ENCODE measurements around the gene CXCL9.
"Not testable (repeated sequence)": the region's sequence is repeated elsewhere in the genome, so short reads cannot be mapped to it uniquely, and the experiment has no call there.

CXCL9 gene

DNA sequence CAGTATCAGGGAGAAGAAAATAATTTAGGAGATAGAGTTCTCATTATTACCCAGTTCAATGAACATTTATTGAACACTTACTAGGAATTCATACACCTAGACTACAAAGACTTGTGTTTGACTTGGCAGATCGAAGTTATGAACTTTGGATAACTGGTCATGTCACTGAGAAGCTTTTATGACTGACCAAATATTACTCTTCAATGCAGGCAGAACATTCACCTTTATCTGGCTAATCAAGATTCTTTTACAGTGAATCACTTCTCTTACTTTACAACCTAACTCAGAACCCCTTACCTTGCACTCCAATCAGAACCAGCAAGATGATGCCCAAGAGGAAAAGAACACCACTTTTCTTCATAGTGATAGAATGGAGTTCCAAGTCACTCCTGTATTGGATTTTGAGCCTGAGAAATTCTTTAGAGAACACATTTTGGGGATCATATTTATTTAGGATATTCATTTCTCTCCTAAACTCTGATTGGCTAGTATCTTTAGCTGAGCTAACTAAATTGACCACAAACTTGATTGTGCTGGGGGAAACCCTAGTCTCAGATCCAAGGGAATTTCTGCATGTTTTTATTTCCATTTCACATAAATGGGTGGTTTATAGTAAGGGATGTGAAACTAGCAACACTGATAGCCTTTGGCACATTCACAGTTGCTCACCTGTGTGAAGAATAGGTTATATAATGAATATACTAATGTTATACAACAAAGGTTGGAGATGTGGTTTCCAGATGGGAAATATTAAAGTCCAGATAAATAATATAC lies at the start of gene CXCL9:
TSS of gene CXCL9 (minus strand) at position 421 of the 774 bp plus-strand sequence. CDS start at position 361, 60 bp downstream.
- no peak for DNase-seq

DNA sequence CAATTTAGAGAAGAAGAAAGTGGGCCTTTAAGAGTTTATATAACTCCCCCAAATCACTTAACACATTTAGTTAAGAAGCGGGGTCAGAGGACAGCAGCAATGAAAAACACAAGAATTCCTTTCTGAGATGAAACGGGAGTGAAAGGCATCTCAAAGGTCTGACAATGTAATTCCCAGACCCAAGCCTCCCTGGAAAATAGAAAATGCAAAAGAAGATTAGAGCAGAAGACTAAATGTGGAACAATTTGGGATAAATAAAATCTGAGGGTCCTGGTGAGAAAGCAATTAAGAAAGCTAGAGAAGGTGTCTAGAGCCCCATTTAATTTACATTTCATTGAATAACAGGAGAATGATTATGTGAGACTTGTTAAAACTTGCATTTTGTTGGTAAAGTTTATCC lies 48.1 kb upstream of the CXCL9 start:
- DNase-seq: no peak

DNA sequence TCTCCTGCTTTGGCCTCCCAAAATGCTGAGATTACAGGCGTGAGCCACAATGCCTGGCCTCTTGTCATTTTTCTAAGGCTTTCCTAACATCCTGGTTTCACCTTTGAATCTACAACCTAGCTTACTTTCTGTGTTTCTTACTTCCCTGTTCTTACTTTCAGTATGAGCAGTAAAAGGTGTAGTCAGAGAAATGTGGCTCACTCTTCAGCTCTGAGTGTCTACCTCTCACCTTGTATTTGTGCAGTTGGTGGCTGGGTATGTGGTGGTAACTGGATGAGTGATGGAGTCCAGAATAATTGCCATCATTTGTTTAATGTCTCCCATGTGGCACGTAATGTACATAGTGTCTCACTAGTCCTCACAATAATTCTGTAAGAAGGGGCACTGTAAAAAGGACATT lies 47.7 kb upstream of the CXCL9 start:
- DNase-seq: no peak

DNA sequence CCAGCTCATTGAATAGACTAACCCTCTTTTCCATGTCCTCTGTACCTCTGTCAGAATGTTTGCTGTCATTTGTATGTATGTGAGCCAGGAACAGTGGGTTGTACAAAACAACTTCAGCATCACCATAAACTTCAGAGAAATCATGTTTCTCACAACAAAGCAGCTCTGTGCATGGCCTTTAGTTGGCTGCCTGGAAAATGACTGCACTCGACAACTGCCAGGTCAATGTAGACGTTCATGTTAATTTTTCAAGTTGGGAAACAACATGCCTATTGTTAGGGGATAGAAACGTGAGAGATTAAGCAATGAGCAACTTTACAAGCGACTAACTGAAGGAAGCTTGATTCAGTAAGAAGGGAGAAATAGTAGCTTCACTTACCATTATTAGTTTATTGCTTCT lies 46.4 kb upstream of the CXCL9 start:
- DNase-seq: no peak

DNA sequence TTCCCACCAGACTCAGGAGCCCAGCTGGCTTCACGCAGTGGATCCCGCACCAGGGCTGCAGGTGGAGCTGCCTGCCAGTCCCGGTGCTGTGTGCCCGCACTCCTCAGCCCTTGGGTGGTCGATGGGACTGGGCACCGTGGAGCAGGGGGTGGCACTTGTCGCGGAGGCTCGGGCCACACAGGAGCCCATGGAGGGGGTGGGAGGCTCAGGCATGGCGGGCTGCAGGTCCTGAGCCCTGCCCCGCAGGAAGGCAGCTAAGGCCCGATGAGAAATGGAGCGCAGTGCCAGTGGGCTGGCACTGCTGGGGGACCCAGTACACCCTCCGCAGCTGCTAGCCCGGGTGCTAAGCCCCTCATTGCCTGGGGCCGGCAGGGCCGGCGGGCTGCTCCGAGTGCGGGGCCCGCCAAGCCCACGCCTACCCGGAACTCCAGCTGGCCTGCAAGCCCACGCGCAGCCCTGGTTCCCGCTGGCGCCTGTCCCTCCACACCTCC lies 43.3 kb upstream of the CXCL9 start:
- DNase-seq: not testable (repeated sequence)

DNA sequence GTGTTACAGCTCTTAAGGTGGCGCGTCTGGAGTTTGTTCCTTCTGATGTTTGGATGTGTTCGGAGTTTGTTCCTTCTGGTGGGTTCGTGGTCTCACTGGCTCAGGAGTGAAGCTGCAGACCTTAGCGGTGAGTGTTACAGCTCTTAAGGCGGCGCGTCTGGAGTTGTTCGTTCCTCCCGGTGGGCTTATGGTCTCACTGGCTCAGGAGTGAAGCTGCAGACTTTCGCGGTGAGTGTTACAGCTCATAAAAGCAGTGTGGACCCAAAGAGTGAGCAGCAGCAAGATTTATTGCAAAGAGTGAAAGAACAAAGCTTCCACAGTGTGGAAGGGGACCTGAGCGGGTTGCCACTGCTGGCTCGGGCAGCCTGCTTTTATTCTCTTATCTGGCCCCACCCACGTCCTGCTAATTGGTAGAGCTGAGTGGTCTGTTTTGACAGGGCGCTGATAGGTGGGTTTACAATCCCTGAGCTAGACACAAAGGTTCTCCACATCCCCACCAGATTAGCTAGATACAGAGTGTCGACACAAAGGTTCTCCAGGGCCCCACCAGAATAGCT lies 42.6 kb upstream of the CXCL9 start:
- DNase-seq: not testable (repeated sequence)

DNA sequence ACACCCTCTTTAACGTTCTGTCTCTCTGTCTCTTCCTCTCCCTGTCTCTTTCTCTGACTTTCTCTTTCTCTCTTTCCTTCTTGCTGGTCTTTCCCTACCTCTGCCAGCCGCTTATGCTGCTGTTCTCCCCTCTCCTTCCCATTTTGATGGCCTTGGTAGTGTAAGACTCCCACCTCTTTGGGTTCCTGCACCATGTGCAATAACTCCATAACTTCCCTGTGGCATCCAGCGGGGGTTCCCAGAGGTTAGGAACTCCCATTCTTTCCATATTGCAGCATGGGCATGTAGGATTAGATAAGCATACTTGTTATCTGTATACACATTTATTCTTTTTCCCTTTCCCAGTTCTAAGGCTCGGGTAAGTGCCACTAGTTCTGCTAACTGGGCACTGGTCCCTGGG lies 37.4 kb upstream of the CXCL9 start:
- DNase-seq: not testable (repeated sequence)

DNA sequence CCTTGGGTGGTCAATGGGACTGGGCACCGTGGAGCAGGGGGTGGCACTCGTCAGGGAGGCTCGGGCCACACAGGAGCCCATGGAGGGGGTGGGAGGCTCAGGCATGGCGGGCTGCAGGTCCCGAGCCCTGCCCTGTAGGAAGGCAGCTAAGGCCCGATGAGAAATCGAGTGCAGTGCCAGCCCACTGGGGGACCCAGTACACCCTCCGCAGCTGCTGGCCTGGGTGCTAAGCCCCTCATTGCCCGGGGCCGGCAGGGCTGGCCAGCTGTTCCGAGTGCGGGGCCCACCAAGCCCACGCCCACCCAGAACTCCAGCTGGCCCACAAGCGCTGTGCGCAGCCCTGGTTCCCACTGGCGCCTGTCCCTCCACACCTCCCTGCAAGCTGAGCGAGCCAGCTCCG lies 36.0 kb upstream of the CXCL9 start:
- DNase-seq: not testable (repeated sequence)

DNA sequence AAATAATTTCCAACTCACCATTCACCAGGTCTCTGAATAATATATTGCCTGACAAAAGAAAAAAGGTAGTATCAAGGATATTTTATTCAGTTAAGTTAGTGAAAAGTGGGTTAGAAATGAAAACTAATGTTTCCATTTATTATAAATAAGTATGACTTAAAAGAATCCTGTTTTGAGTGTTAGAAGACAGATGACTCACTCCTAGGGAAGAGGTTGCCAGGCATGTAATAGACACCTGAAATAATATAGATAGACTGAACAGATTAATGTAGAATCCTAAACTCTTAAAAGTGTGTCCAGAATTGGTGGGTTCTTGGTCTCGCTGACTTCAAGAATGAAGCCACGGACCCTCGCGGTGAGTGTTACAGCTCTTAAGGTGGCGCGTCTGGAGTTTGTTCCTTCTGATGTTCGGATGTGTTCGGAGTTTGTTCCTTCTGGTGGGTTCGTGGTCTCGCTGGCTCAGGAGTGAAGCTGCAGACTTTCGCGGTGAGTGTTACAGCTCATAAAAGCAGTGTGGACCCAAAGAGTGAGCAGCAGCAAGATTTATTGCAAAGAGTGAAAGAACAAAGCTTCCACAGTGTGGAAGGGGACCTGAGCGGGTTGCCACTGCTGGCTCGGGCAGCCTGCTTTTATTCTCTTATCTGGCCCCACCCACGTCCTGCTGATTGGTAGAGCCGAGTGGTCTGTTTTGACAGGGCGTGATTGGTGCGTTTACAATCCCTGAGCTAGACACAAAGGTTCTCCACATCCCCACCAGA lies 35.1 kb upstream of the CXCL9 start:
- DNase-seq: not testable (repeated sequence)

DNA sequence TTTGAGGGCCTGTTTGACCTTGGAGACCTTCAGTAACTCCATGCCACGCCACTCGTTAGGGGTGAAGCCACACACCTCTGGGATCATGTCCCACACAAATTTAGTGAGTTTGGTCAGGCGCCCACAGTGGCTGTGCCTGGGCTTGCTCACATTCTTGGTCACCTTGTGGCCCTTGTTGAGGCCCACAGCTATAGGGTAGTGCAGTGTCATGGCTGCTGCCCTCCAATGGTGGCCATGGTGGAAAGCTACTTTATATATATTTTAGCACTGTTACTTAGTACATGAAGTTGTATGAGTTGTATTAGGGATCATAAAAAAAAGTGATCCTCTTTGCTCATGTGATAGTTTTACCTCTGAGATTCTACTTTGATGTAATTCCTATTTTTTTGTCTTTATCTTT lies 29.5 kb upstream of the CXCL9 start:
- no peak for DNase-seq

DNA sequence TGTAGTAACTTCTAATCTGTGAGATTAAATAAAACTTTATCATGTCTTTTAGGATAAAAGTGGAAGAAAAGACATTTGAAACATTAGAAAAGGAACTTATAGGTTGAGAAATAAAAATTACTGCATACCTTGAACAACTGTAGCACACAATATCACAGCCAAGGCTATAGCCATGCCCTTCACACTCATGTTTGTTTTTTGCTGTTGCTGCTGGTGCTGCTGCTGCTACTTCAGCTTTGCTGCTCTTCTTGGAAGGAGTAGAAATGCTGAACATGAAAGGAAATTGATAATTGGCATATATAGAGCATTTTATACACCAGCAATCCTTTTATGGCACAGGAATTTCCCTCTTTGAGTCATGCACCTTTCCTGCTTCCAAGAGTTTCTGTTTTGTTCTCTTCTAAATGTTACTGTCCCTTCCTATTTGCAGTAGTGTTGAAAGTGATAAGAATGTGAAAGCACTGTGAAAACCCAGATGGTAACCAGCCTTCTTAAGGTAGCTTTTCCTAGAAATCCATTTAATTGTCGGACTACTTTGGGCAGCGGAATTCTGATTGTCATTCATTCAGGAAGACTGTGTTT lies 28.6 kb upstream of the CXCL9 start, which contains the start of gene CXCL11:
TSS of gene CXCL11 (minus strand) at position 272 of the 582 bp plus-strand sequence. CDS start at position 189, 83 bp downstream.
- DNase-seq: no peak

DNA sequence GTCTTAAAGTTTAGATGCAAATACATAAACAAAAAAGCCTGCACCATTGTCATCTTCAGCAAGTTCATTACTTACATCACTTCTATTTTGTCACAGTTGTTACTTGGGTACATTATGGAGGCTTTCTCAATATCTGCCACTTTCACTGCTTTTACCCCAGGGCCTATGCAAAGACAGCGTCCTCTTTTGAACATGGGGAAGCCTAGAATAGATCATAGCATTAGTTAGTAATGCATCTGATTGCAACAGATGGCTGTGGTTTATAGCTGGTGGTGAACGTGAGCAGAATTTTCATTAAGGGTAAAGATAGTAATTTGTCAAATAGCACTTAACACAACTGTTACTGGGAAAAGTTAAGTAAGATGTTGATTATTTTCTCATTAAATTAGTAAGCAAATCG lies 27.8 kb upstream of the CXCL9 start:
- DNase-seq: no peak

DNA sequence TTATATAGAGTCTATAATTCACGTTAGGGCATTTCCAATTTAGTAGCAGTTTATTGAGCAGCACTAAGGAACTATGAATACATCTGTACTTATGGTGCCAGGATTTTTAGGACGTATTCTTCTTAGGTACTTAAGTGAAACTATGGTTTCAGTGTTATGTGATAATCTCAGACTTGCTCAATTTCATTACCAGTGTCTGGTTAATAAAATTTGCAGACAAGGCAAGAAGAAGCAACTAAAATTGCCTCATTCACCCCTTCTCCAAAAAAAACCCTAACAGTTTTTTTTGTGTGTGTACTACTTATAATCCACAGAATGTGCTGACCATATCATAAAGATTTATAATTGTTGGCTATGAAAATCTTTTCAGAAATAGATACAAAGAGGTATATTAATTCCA lies 22.0 kb upstream of the CXCL9 start:
- no peak for DNase-seq

DNA sequence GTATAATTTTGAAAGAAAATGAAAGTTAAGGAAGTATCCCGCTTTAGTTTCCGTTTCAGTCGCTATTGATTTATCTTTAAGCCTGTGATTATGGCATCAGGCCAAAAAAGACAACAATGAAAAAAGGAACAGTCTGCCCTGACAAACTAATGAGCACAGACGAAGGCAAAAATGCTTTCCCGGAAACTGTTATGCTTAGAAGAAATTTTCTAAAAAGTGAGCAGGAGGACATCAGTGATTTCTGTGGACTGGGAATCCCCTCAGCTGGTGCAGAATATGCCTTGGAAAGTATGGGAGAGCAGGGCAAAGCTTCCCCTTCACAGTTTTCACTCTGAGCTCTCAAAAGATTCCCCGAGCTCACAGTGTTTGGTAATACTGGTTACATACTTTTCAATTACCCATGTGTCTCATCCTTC lies 21.0 kb upstream of the CXCL9 start:
- no peak for DNase-seq

DNA sequence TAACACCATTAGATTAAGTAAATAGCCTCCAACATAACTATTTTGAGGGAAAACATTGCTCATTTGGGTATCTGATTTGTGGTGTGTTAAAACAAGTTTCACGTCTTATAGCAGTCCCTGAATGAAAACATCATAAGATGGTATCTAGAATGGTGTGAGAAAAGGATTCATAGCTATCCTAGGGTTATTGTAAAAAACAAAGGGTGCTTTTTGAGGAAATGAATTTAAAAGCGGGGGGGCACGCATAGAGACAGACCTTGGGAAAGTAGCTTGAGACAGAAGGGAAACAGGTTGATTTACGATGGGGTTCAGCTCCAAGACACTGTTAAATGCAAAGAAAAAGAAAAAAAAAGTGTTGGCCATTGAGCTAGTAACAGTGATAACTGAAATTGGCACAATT lies 16.8 kb upstream of the CXCL9 start:
- no peak for DNase-seq

DNA sequence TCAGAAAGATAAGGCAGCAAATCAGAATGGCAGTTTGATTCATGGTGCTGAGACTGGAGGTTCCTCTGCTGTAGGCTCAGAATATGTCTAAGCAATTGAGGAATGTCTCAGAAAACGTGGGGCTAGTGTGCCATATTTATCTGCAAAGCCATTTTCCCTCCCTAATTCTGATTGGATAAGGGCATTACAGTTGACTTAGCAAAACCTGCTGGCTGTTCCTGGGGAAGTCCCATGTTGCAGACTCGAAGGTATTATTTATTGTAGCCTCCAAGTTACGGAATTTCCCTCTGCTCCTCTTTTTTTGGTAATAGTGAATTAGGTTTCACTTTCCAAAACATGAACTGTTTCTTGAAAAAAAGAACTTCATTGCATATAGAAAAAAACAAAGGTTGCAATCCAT lies 16.1 kb upstream of the CXCL9 start, which contains the start of gene CXCL10:
TSS of gene CXCL10 (minus strand) at position 109 of the 400 bp plus-strand sequence. CDS start at position 43, 66 bp downstream.
- DNase-seq: no peak

DNA sequence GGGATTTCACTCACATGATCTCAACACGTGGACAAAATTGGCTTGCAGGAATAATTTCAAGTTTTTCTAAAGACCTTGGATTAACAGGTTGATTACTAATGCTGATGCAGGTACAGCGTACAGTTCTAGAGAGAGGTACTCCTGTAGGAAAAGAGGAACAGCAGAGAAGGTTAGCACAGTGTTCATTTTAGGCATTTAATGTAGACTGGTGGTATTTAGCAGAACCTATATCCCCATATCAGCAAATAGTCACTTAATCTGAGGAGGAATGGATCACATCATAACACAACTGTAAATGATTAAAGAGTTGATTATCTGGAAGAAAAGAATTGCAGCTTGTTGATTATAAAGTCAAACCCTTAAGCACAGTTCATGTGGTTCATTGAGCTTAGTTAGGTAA lies 15.4 kb upstream of the CXCL9 start:
- no peak for DNase-seq

DNA sequence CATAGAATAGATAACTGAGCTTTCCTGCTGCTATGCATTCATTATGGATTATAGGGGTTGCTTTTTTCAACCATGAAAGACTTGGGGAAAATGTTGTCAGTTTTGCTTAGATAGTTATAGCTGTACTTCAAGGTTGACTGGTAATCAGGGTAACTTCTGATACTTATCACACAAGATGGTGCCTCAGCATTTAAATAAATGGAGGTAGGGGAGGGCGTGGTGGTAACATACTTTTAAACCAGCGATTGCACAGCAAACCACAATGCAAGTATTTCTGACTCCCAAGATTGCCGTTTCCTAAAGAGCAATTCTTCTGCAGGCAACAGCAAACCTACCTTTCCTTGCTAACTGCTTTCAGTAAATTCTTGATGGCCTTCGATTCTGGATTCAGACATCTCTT lies 14.7 kb upstream of the CXCL9 start:
- DNase-seq: no peak

DNA sequence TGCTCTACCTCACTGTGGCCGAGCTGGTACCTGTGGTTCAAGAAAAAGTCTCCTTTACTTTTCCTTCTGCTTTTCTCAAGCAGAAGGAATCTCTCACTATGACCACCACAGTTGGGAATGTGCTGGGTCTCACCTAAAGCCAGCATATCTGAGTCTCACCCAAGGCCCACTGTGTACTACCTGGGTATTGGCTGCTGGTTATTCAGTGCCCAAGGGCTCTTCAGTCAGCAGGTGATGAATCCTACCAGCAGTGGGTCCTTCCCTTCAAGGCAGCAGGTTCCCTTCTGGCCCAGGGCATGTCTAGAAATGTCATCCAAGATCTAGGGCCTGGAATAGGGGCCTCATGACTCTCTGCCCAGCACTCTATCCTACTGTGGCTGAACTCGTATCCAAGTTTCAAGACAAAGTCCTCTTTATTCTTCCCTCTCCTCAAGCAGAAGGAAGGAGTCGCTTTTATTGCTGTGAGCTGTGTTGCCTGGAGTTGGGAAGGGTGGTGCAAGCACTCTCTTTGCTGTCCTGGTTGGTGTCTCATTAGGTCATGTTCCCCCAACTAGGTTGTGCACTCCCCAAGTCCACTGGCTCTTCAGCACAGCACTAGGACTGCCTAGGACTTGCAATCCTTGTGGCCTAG lies 9.9 kb upstream of the CXCL9 start:
- no peak for DNase-seq

DNA sequence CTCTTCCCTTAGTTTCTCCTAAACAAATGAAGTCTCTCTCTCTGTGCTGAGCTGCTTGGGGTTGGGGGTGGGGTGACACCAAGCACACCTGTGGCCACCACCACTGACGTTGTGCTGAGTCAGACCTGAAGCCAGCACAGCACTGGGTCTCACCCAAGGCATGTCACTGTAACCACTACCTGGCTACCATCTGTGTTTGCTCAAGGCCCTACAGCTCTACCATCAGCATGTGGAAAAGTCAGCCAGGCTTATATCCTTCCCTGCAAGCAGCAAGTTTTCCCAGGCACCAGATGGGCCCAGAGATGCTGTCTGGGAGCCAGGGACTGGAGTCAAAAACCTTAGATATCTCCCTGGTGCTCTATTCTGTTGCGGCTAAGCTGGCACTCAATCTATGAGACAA lies 9.1 kb upstream of the CXCL9 start:
- DNase-seq: no peak

DNA sequence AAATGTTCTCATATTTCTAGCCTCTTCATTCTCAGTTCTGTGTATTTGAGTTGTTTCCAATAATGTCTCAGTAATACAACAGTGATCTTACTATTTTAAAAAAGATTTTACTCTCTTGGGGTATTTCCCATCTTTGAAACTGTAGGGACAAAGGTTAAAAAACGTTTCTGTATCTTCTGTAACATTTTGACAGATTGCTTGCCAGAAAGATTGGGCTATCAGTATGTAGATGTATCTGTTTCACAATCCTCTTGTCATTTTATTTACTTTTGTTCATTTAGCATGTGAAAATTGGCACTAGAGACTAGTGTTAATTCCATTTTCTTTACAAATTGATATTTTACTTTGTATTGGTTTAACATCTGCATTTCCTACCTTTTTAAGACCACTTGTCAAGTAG lies 6.2 kb upstream of the CXCL9 start:
- DNase-seq: no peak

DNA sequence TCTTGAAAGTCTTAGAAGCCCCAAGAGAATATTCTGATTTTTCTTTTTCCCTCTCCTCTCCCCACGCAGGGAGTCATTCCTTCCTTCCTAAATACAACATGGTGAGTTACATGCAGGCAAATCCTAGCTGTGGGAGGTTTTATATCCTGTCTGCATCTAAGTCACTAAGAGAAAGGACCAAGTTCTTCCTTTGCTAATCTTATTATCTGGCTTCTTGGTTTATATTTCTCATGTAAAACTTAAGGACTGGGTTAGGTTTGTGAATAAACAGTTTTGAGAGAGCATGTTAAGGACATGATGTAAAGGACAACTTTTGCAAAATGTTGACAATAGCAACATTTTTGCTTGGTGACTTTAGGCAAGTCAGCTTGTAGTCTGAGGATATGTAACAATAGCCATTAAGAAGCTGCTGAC lies 5.1 kb upstream of the CXCL9 start:
- DNase-seq: no peak

All from NCI-H2171 (cell line).